ENCODE data around the gene SEMA4C.

SEMA4C gene

GRCh38 chr2:96914332-96914731 is 44.5 kb upstream of the SEMA4C start:
- DNase-seq (ENCODE audit: low read depth) = no peak
- no peak for TF ChIP-seq CTCF (conservative IDR thresholded peaks at IDR 0.05; ENCODE audit: low read depth, low read length)
- no peak overlapping the region for H3K4me3 ChIP-seq (ENCODE audit: low read length)

- no peak overlapping the region for H3K4me3 ChIP-seq (ENCODE audit: low read length)
Measured at GRCh38 chr2:96913398-96914202, 43.7 kb upstream of the SEMA4C start.

GRCh38 chr2:96913117-96913397 is 43.2 kb upstream of the SEMA4C start:
- no peak for DNase-seq (ENCODE audit: low read depth)
- no peak for TF ChIP-seq CTCF (conservative IDR thresholded peaks at IDR 0.05; ENCODE audit: low read depth, low read length)
- H3K4me3 ChIP-seq (ENCODE audit: low read length) = no peak overlapping the region

More at GRCh38 chr2:96913398-96914202, 43.7 kb upstream of the SEMA4C start:
- no peak for TF ChIP-seq CTCF (conservative IDR thresholded peaks at IDR 0.05; ENCODE audit: low read depth, low read length)
- no peak for DNase-seq (ENCODE audit: low read depth)

GRCh38 chr2:96912346-96913116 is 42.7 kb upstream of the SEMA4C start:
- no peak for TF ChIP-seq CTCF (conservative IDR thresholded peaks at IDR 0.05; ENCODE audit: low read depth, low read length)
- H3K4me3 ChIP-seq (ENCODE audit: low read length) = no peak overlapping the region
- DNase-seq (ENCODE audit: low read depth) = no peak

- no peak overlapping the region for H3K4me3 ChIP-seq (ENCODE audit: low read length)
- TF ChIP-seq CTCF (conservative IDR thresholded peaks at IDR 0.05; ENCODE audit: low read depth, low read length) = no peak
- DNase-seq (ENCODE audit: low read depth) = no peak
Measured at GRCh38 chr2:96909611-96910021, 39.7 kb upstream of the SEMA4C start.

- H3K4me3 ChIP-seq (ENCODE audit: low read length) = no peak overlapping the region
- peak; percentile 53 for DNase-seq (ENCODE audit: low read depth)
- TF ChIP-seq CTCF (conservative IDR thresholded peaks at IDR 0.05; ENCODE audit: low read depth, low read length) = no peak
Measured at GRCh38 chr2:96907115-96908041, 37.5 kb upstream of the SEMA4C start.

All from retinal pigment epithelial cell (primary cell).